K562 (cell line): ENCODE measurements around the gene TMEM127. TPM values are rescaled to one million over a fixed set of nuclear protein-coding genes. Genes with fewer than 3 reads are reported as not detected.

Experiments used
- BDP1 ChIP-seq: IDR thresholded peaks from 3 replicates; pipeline ENCODE4 v1.6.1; 2011; ENCODE audit not compliant: insufficient read length, insufficient read depth
- DIDO1 ChIP-seq: fragments of 450-650 bp; IDR thresholded peaks from 2 replicates; pipeline ENCODE4 v1.6.1; 2016; ENCODE audit warnings: low read depth, missing biosample characterization, missing genetic modification characterization
- EP300 ChIP-seq: IDR thresholded peaks from 2 replicates; pipeline ENCODE4 v1.6.1; 2012; ENCODE audit warnings: low read length, improper control_type of control experiment
- EP400 ChIP-seq: fragments of 450-650 bp; IDR thresholded peaks from 2 replicates; pipeline ENCODE4 v1.6.1; 2017; ENCODE audit warnings: antibody characterized with exemption, mild to moderate bottlenecking, moderate library complexity
- HSF4 ChIP-seq: fragments of 250-450 bp; sonication (Bioruptor Pico); IDR thresholded peaks from 2 replicates; pipeline ENCODE4 v2.1.2; 2022; ENCODE audit warnings: mild to moderate bottlenecking, moderate library complexity, borderline replicate concordance
- KDM1A ChIP-seq, 2 experiments: fragments of 450-650 bp; IDR thresholded peaks; 2 replicates each; pipeline ENCODE4 v1.6.1; 2016; ENCODE audit warnings: mild to moderate bottlenecking in 2 of 2
- MCM2 ChIP-seq: fragments of 450-650 bp; IDR thresholded peaks from 2 replicates; pipeline ENCODE4 v1.6.1; 2017; ENCODE audit warnings: low read depth, mild to moderate bottlenecking
- SIRT6 ChIP-seq: IDR thresholded peaks from one replicate; pipeline ENCODE4 v1.6.1; 2012; ENCODE audit warnings: low read depth, mild to moderate bottlenecking, control low read depth, inconsistent platforms, low read length, moderate library complexity
- SP2 ChIP-seq: IDR thresholded peaks from 2 replicates; pipeline ENCODE4 v1.6.1; 2011; ENCODE audit warnings: mild to moderate bottlenecking, low read depth, low read length, moderate library complexity; ENCODE audit not compliant: poor library complexity, severe bottlenecking; ENCODE audit errors: extremely low read depth
- SRSF7 ChIP-seq: fragments of 200-400 bp; formaldehyde crosslinking; optimal IDR thresholded peaks from 2 replicates; pipeline ENCODE3; 2017; ENCODE audit warnings: mild to moderate bottlenecking, low read depth, low read length
- TRIM25 ChIP-seq: fragments of 450-650 bp; IDR thresholded peaks from 2 replicates; pipeline ENCODE4 v1.7.0; 2016; ENCODE audit warnings: borderline replicate concordance
- ZBTB33 ChIP-seq: sonication (generic); formaldehyde crosslinking; IDR thresholded peaks from 2 replicates; pipeline ENCODE4 v1.8.1; 2023; ENCODE audit warnings: mild to moderate bottlenecking, missing genetic modification reagents
- ZBTB49 ChIP-seq: sonication (generic); formaldehyde crosslinking; IDR thresholded peaks from 2 replicates; pipeline ENCODE4 v1.8.0; 2022; ENCODE audit warnings: missing genetic modification reagents, mild to moderate bottlenecking, borderline replicate concordance
- ZNF146 ChIP-seq: IDR thresholded peaks from one replicate; pipeline ENCODE4 v1.6.1; 2018; ENCODE audit warnings: missing compliant biosample characterization; ENCODE audit not compliant: unreplicated experiment
- ZNF316 ChIP-seq: fragments of 450-650 bp; IDR thresholded peaks from 2 replicates; pipeline ENCODE4 v1.6.1; 2016
- ZNF707 ChIP-seq: fragments of 250-450 bp; sonication (Bioruptor Pico); conservative IDR thresholded peaks from 2 replicates; pipeline ENCODE4 v1.8.0; 2022; ENCODE audit warnings: inconsistent platforms, mild to moderate bottlenecking, moderate library complexity
- ZNF830 ChIP-seq: fragments of 250-450 bp; sonication (Bioruptor Pico); IDR thresholded peaks from 2 replicates; pipeline ENCODE4 v1.5.0; 2021; ENCODE audit warnings: mild to moderate bottlenecking
- polyA plus RNA-seq, 8 experiments: library from polyadenylated mRNA; depleted of rRNA in 4 of 8; stranded (reverse) in 5 of 8; unstranded in 3 of 8; fragments of >200 nt; fragmentation: Nextera tagmentation in 2 of 8; fragmentation: Illumina TruSeq in 1 of 8; extraction: Ambion mirVana in 2 of 8; extraction: Trizol in 1 of 8; gene quantifications; 2 replicates each; pipeline versions ENCODE4 v1.2.1 to v1.2.3, GENCODE V29; 2011 to 2014; ENCODE audit warnings: inconsistent platforms in 1 of 8, missing spikeins in 1 of 8
- total RNA-seq, 7 experiments: library from RNA; depleted of rRNA in 6 of 7; stranded (reverse); fragments of >200 nt in 6 of 7; fragmentation: Illumina TruSeq in 2 of 7; extraction: Trizol in 2 of 7; gene quantifications; 2 replicates each; pipeline versions ENCODE4 v1.2.1 to v1.2.3, GENCODE V29; 2011 to 2021; ENCODE audit warnings: low replicate concordance in 1 of 7

The TMEM127 gene
- total and polyA plus RNA-seq, 9 of the 15 experiments (the other 6 are each of a cell fraction or from before 2014, with no cell fraction given) = 1.7 to 20.0 (median 9.9) TPM

- TF ChIP-seq ZNF707 (no peak), SRSF7 (no peak), BDP1 (no peak), SIRT6 (no peak), SP2 (no peak), EP300 (peak; percentile 43; the same call in 1 of the 2 replicates), DIDO1 (tag) (peak; percentile 79; the same call in 1 of the 2 replicates), MCM2 (no peak), KDM1A (IDR thresholded peaks at IDR 0.05) (no peak), HSF4 (CRISPR knock-in tag) (no peak), ZNF316 (no peak), ZNF830 (0 out of 2 replicates have a peak, but pooled peaks have one; percentile 45), TRIM25 (no peak; the same call in 1 of the 2 replicates), ZBTB33 (CRISPR knock-in tag) (no peak; the same call in 1 of the 2 replicates), ZBTB49 (peak; percentile 47; the same call in 1 of the 2 replicates), ZNF146 (no peak), EP400 (peak; percentile 98)
Observed at GRCh38 chr2:96305091-96305978, 39.5 kb upstream of the TMEM127 start, which contains the start of gene SNRNP200 (continued).
